Neural crest cell (in vitro differentiated cells): ENCODE data around the gene DOCK1. TPM values are rescaled to one million over a fixed set of nuclear protein-coding genes. Genes with fewer than 3 reads are reported as not detected.
A peak's percentile ranks its signal among the peaks of the same experiment; 100 is the strongest.

Experiments used
- DNase-seq: peaks from one replicate; pipeline ENCODE4 v3.0.0; 2021; ENCODE audit warnings: low read depth, mixed read lengths, low spot score
- H3K27ac Mint-ChIP-seq: one replicate; pipeline ENCODE4 v1.8.0; 2021; ENCODE audit warnings: mild to moderate bottlenecking, mixed read lengths; ENCODE audit not compliant: unreplicated experiment
- H3K27me3 Mint-ChIP-seq: 2 replicates; pipeline ENCODE4 v1.8.0; 2021; ENCODE audit warnings: low read depth, mild to moderate bottlenecking, mixed read lengths
- H3K36me3 Mint-ChIP-seq: 2 replicates; pipeline ENCODE4 v1.8.0; 2021; ENCODE audit warnings: low read depth, mild to moderate bottlenecking, mixed read lengths
- H3K4me1 Mint-ChIP-seq: 2 replicates; pipeline ENCODE4 v1.8.0; 2021; ENCODE audit warnings: mixed read lengths
- H3K4me3 Mint-ChIP-seq: one replicate; pipeline ENCODE4 v1.8.0; 2021; ENCODE audit warnings: mild to moderate bottlenecking, mixed read lengths
- H3K9me3 Mint-ChIP-seq: 2 replicates; pipeline ENCODE4 v1.8.0; 2021; ENCODE audit warnings: mixed read lengths
- total RNA-seq: library from RNA; stranded (reverse); gene quantifications from 2 replicates; pipeline ENCODE4 v1.2.1, GENCODE V29; 2021
- TF ChIP-seq, protein P1 (sequence below): fragments of 200-600 bp; sonication (generic); conservative IDR thresholded peaks from 2 replicates; pipeline ENCODE4 v1.5.0; 2021; ENCODE audit warnings: antibody characterized with exemption, mild to moderate bottlenecking

DOCK1 gene
- total RNA-seq, 1 donor from 2014 or later, result 55.8 TPM

DNA sequence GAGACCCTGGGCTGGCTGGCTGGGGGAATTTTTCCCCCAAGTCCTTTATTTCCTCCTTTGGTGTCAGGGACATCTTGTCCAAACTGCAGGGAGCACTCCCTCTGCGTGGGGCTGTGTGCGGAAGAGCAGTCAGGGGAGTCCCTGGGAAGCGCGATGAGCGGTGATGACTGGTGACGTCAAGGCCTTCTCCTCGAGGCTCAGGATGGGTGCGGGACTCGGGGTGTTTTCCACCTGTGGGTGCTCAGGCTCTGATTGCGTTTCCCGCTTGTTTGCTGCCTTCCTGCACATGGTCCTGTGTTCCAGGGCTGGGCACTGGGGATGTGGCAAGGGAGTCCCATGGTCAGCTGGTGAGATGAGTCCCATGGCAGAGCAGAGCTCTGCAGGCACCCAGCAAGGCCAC lies 101.2 kb downstream of the DOCK1 start:
- peaks cover 12% of the 10 kb centered on the region for H3K36me3 Mint-ChIP-seq
- TF ChIP-seq, protein P1, sequence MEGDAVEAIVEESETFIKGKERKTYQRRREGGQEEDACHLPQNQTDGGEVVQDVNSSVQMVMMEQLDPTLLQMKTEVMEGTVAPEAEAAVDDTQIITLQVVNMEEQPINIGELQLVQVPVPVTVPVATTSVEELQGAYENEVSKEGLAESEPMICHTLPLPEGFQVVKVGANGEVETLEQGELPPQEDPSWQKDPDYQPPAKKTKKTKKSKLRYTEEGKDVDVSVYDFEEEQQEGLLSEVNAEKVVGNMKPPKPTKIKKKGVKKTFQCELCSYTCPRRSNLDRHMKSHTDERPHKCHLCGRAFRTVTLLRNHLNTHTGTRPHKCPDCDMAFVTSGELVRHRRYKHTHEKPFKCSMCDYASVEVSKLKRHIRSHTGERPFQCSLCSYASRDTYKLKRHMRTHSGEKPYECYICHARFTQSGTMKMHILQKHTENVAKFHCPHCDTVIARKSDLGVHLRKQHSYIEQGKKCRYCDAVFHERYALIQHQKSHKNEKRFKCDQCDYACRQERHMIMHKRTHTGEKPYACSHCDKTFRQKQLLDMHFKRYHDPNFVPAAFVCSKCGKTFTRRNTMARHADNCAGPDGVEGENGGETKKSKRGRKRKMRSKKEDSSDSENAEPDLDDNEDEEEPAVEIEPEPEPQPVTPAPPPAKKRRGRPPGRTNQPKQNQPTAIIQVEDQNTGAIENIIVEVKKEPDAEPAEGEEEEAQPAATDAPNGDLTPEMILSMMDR, result no peak
- no peak for DNase-seq
- no peak overlapping the region for H3K4me3 Mint-ChIP-seq
- H3K9me3 Mint-ChIP-seq, result no peaks in the 10 kb centered on the region
- H3K27ac Mint-ChIP-seq, result no peak overlapping the region
- H3K4me1 Mint-ChIP-seq, result no peaks in the 10 kb centered on the region
- H3K27me3 Mint-ChIP-seq, result no peaks in the 10 kb centered on the region

DNA sequence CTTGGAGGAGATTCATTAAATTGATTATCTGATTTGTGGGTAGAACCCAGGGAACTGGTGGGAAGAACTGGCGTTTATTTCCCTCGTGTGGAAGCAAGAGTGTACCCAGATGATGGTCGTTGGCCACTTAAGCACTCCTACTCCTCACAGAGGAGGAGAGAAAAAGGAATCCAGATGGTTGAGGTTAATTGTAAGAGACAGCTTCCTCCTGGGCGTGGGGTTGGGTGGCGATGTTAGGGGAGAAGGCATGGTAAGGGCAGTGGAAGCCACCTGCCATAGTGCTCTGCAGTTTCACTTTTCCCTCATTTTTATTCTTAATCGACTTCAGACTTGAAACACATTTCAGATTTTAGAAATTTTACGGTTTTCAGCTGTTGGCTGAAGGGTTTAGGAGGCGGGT lies 104.1 kb downstream of the DOCK1 start:
- TF ChIP-seq, protein P1, result no peak
- no peaks in the 10 kb centered on the region for H3K9me3 Mint-ChIP-seq
- H3K4me3 Mint-ChIP-seq, result no peak overlapping the region
- DNase-seq, result no peak
- peaks cover 16% of the 10 kb centered on the region for H3K36me3 Mint-ChIP-seq
- H3K4me1 Mint-ChIP-seq, result peaks cover 15% of the 10 kb centered on the region
- no peaks in the 10 kb centered on the region for H3K27me3 Mint-ChIP-seq
- no peak overlapping the region for H3K27ac Mint-ChIP-seq

GRCh38 chr10:127011174-127011573 lies 105.9 kb downstream of the DOCK1 start:
- Mint-ChIP-seq H3K27me3 (no peaks in the 10 kb centered on the region), H3K4me3 (no peak overlapping the region), H3K27ac (no peak overlapping the region), H3K4me1 (peaks cover 21% of the 10 kb centered on the region), H3K9me3 (no peaks in the 10 kb centered on the region), H3K36me3 (peaks cover 16% of the 10 kb centered on the region)
- TF ChIP-seq, protein P1, result no peak
- no peak for DNase-seq

DNA sequence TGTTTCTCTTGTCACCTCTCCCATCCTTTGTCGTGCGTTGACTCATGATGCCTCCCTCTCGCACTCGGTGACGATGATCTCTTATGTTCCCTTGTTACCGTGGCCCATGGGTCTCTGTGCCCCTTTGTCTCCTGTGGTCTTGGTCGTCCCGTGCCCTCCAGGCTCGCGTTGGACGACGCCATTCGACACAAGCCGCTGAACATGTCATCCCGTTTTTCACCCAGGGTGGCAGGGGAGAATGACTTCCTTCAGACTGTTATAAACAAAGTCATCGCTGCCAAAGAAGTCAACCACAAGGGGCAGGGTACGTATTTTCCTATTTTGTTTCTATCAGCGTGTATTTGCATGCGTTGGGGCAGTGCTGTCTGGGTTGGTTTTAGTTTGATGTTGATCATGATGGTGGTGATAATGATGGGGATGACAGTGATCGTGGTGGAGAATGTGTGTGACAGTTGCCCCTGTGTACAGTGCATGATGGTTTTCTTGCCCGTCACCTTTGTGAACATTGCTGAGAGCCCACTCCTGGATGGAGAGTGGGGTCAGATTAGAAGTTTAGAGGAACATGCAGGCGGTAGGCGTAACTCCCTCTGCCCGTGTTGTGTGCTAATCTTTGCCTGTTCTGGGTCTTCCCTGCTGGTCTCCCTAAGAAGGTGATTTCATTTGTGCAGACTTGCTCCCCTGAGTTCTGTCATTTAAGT lies 107.0 kb downstream of the DOCK1 start:
- Mint-ChIP-seq H3K27ac (peak overlapping the region; percentile 83), H3K4me3 (no peak overlapping the region), H3K36me3 (peaks cover 16% of the 10 kb centered on the region), H3K4me1 (peaks cover 21% of the 10 kb centered on the region), H3K9me3 (no peaks in the 10 kb centered on the region), H3K27me3 (no peaks in the 10 kb centered on the region)
- TF ChIP-seq, protein P1, result no peak
- no peak for DNase-seq

DNA sequence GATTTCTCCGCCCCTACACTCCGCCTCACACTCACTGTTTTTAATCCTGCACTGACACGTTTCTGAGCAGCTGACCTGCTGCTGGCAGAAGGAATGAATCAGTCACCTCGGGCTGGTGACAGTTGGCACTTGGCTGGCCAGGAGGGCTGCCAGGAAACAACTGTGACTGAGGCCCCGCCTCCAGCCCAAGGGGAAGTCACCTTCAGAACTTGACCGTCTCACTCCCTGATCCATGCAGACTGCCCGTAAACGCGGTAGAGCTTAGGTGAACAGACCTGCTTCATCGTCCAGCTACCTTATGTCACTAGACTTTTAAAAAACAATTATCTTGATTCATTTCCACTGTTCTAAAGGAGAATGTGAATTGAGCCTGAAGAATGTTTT lies 107.5 kb downstream of the DOCK1 start:
- peaks cover 16% of the 10 kb centered on the region for H3K36me3 Mint-ChIP-seq
- peaks cover 21% of the 10 kb centered on the region for H3K4me1 Mint-ChIP-seq
- H3K4me3 Mint-ChIP-seq, result no peak overlapping the region

More for the DNA sequence above, 107.5 kb downstream of the DOCK1 start:
- DNase-seq, result no peak
- H3K27me3 Mint-ChIP-seq, result no peaks in the 10 kb centered on the region
- peak overlapping the region; percentile 83 for H3K27ac Mint-ChIP-seq
- TF ChIP-seq, protein P1, result no peak
- H3K9me3 Mint-ChIP-seq, result no peaks in the 10 kb centered on the region
